ENCODE data around the gene LRIG3.
"Not testable (repeated sequence)": the region's sequence is repeated elsewhere in the genome, so short reads cannot be mapped to it uniquely, and the experiment has no call there.

Gene LRIG3

GRCh38 chr12:58920102-58920960 is at the start of gene LRIG3:
Gene LRIG3, minus strand, starts transcription at chr12:58920504. Its CDS starts 269 bp downstream, at chr12:58920235.
- in situ Hi-C loops (cut with MboI; ENCODE audit: low sequenced_read_pairs), result no loop called here

- in situ Hi-C loops (cut with MboI; ENCODE audit: low sequenced_read_pairs), result no loop called here
Measured at GRCh38 chr12:58969237-58969636, 48.9 kb upstream of the LRIG3 start.

GRCh38 chr12:58967561-58967960 is 47.3 kb upstream of the LRIG3 start:
- in situ Hi-C loops (cut with MboI; ENCODE audit: low sequenced_read_pairs), result no loop called here

DNA sequence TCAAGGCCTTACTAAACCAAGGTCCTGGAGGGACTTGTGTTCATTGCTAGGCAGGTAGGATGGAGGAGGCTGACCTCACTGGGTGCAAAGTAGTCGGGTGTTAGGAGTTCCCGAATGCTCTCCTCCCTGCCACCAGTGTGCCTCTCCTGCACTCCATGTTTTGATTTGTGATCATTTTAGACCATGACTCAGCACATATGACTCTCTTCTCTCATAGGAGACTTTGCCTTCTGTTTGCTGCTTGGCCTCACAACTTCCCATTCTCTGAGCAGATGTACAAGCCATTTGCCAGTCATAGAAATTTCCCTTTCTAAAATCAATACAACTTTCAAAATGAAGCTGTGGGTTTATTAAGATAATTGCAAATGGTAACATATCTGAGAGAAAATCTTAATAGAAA is 46.6 kb upstream of the LRIG3 start:
- in situ Hi-C loops (cut with MboI; ENCODE audit: low sequenced_read_pairs), result no loop called here

GRCh38 chr12:58965568-58965967 is 45.3 kb upstream of the LRIG3 start:
- in situ Hi-C loops (cut with MboI; ENCODE audit: low sequenced_read_pairs), result no loop called here

GRCh38 chr12:58963844-58964243 is 43.5 kb upstream of the LRIG3 start:
- in situ Hi-C loops (cut with MboI; ENCODE audit: low sequenced_read_pairs), result no loop called here

DNA sequence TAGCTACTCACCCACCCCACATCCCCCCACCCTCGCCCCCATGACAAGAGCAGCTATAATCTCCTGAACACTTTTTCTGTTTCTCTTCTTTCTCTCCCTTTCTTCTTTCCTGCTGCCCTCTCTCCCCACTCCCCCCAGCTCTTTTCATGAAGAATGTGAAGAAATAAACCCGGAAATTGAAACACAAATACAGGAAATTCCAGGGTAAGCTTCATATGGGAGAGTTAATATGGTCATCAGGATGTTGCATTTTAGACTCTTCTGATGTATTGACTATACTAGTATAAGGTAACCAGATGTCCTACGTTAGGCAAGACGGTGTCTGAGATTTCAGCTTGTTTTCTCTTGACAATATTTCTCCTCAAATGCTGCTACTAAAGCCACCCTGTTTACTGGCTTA is 41.6 kb upstream of the LRIG3 start:
- in situ Hi-C loops (cut with MboI; ENCODE audit: low sequenced_read_pairs), result no loop called here

DNA sequence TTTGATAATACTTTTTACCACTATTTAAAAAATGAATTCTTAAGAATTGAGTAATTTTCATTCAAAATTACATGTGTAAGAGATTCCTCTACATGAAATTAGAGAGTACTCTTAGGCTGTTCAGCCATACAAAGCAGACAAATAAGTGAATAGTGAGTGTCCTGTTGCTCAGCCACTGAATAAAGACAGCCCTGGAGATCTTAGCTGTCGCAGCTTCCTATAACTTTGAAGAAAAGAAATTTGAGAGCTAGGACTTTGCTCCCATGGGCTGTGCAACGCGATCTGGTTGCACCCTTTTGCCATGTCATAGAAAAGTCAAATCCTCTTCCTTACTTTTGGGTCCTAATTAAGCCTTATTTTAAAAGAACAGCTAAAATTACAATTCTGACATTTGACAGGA is 40.9 kb upstream of the LRIG3 start:
- in situ Hi-C loops (cut with MboI; ENCODE audit: low sequenced_read_pairs), result no loop called here

DNA sequence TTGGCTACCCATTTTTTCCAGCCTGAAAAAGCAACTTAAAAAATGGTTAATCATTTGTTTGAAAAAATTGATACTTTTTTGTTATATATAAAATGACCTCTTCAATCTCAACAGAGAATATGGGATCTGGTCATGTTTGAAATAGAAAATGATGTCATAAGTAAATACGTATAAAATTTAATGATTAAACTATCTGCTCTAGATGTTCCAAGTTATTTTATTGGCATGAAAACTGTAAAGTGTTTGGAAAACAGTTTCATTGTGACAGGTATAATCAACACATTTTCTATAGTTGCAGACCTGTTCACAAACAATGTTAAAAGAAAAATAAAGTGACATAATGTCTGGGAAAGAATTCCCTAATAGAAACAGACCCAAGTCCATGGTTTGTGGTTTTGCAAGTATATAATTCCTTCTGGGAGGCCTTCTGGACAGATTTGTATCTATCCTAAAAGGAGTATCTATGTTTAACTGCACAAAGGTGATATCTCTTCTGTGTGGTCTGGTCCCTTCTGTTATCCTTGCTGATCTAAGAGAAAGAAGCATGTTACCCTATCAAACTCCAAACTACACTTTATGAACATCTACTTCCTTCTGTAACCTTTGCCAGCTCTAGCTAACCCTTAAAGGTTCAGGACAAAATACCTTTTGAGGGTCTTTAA is 39.5 kb upstream of the LRIG3 start:
- in situ Hi-C loops (cut with MboI; ENCODE audit: low sequenced_read_pairs), result no loop called here

GRCh38 chr12:58957298-58957697 is 37.0 kb upstream of the LRIG3 start:
- in situ Hi-C loops (cut with MboI; ENCODE audit: low sequenced_read_pairs), result no loop called here

- in situ Hi-C loops (cut with MboI; ENCODE audit: low sequenced_read_pairs), result no loop called here
Measured at GRCh38 chr12:58955849-58956248, 35.5 kb upstream of the LRIG3 start.

DNA sequence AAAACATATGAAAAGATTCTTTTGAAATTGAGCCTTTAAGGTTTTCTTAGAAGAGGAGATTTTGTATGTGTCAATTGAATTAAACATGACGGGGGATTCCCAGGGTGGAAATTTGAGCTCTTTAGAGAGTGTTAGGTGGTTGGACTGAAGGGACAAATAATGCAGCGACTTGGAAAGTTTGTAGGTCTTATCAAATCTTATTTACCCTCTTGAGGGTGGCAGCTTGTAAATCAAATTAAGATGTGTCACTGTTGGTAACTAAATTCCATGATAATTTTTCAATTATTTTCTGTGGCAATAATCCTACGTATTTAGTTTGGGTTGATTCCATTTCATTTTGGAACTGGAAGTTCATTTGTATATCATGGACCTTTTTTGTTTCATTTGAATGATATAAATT is 33.7 kb upstream of the LRIG3 start:
- in situ Hi-C loops (cut with MboI; ENCODE audit: low sequenced_read_pairs), result no loop called here

DNA sequence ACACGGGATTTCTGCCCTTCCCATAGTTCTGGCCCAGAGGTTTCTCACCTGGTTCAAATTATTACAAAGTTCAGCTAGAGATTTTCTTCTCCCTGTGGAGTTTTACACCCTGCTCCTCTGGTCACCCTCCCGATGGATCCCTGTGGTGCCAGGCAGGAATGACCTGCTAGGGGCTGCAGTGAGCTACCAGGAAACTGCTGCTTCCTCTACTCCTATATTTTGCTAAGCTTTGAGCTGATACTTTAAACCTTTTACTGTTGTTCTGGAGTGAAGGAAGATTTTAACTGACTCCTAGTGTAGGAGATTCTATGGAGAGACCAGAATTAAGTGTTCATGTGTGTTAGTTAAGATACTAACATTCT is 30.4 kb upstream of the LRIG3 start:
- in situ Hi-C loops (cut with MboI; ENCODE audit: low sequenced_read_pairs), result no loop called here

GRCh38 chr12:58949954-58950738 is 29.8 kb upstream of the LRIG3 start:
- in situ Hi-C loops (cut with MboI; ENCODE audit: low sequenced_read_pairs), result not testable (repeated sequence)

GRCh38 chr12:58943079-58943478 is 22.8 kb upstream of the LRIG3 start:
- in situ Hi-C loops (cut with MboI; ENCODE audit: low sequenced_read_pairs), result no loop called here

DNA sequence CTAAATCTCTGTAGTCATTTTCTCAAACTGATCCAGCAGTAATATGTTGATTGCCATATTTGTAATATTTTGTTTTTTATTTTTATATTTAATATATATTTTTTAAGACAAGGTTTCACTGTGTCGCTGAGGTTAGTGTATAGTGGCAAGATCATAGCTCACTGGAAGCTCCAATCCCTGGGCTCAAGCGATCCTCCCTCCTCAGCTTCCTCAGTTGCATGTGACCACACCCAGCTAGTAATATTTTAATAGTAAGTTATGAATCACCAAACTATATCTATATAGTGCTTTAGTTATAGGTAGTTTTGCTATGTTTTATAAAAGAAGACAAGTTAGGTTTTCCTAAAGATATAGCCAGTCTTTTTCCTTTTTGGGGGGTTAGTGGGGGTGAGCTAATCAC is 22.0 kb upstream of the LRIG3 start:
- in situ Hi-C loops (cut with MboI; ENCODE audit: low sequenced_read_pairs), result no loop called here

DNA sequence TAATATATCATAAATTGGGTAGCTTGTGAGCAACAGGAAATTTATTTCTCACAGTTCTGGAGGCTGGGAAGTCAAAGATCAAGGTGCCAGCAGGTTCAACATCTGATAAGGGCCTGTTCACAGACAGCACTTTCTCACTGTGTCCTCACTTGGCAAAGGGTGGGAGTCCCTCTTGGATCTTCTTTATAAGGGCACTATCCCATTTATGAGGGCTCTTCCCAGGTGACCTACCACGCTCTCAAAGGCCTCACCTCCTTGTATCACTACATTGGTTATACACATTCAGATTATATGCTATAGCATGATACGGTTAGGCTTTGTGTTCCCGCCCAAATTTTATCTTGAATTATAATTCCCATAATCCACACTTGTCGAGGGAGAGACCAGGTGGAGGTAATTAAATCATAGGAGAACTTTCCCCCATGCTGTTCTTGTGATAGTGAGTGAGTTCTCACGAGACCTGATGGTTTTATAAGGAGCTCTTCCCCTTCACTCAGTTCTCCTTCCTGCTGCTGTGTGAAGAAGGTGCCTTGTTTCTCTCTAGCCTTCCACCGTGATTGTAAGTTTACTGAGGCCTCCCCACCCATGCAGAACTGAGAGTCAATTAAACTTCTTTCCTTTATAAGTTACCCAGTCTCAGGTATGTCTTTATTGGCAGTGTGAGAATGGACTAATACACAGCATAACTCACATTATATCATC is 19.2 kb upstream of the LRIG3 start:
- in situ Hi-C loops (cut with MboI; ENCODE audit: low sequenced_read_pairs), result no loop called here

DNA sequence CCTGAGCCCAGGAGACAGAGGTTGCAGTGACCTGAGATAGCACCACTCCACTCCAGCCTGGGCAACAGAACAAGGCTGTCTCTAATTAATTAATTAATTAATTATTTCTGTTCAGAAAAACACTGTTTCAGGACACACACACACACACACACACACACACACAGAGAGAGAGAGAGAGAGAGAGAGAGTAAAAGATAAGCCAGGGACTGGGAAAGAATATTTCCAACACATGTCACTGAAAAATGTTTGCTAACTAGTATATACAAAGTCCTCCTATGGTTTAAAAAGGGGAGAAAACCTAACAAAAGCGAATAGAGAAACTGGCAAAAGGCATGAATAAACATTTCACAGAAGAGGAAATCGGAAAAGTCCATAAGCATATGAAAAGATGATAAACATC is 18.1 kb upstream of the LRIG3 start:
- in situ Hi-C loops (cut with MboI; ENCODE audit: low sequenced_read_pairs), result no loop called here

DNA sequence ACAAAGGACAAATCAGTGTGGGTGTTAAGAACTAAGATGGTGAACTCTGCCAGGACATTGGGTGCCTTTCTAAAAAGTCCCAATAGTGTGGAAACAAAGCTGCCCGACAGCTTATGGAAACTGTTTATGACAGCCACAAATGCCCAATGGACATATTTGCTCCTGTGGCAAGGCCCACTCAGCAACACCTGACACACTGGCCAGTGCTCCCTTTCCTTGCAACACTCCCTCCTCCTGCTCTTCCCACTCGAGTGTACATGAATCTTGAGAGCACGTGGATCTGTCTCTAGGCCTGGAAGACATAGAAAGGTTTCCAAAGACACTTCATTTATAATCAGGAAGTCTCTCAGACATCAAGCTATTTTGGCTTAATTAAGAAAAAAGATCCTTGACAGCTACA is 14.2 kb upstream of the LRIG3 start:
- in situ Hi-C loops (cut with MboI; ENCODE audit: low sequenced_read_pairs), result no loop called here

DNA sequence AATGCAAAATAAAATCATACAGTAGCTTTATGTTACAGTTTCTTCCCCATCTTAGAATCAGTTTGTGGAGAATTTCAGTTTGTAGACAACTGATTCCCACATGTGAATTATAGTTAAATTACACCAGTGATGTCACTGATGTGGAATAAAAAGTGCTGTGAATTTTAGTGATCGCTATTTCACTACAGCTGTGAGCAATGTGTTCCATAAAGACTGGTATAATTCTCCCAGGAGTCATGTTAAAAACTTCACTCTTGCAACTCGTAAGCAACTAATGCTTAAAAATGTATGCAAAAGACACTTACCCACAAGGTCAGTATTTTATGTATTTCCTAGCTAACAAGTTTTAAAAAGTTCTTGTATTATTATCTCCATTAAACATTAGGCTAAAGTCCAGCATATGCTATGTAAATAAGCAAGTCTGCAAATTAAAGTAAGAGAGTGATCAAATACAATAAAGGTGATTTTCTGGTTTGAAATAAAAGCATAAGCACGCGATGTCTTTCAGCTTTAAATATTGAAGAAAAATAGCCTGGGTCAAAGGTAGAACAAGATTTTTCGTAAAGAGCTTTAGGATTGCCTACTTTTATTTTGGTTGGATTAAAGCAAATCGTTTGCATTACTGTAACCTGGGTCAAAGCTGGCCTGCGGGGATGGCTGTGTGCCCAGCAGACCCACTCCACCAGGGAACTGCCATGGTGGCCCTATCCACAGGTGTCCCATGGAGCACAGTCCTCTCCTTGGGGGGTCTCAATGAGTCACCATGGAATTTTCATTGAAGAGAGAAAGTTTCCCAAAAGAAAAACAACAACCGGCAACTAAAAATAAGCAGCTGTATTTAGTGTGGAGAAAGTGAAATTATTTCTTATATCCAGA is 12.7 kb upstream of the LRIG3 start:
- in situ Hi-C loops (cut with MboI; ENCODE audit: low sequenced_read_pairs), result no loop called here
